Hindlimb muscle (tissue), 1 donor: ENCODE measurements around the gene TP53BP1. TPM values are rescaled to one million over a fixed set of nuclear protein-coding genes. Genes with fewer than 3 reads are reported as not detected.

Experiments
- DNase-seq: peaks from one replicate; pipeline ENCODE4 v3.0.0-alpha.2; 2013
- polyA plus RNA-seq: library from polyadenylated mRNA; unstranded; fragments of 120-200 nt; gene quantifications from one replicate; pipeline ENCODE4 v1.2.1, GENCODE V29; 2013; ENCODE audit not compliant: insufficient read length

TP53BP1 gene
- polyA plus RNA-seq, 1 donor: 45.8 TPM

DNA sequence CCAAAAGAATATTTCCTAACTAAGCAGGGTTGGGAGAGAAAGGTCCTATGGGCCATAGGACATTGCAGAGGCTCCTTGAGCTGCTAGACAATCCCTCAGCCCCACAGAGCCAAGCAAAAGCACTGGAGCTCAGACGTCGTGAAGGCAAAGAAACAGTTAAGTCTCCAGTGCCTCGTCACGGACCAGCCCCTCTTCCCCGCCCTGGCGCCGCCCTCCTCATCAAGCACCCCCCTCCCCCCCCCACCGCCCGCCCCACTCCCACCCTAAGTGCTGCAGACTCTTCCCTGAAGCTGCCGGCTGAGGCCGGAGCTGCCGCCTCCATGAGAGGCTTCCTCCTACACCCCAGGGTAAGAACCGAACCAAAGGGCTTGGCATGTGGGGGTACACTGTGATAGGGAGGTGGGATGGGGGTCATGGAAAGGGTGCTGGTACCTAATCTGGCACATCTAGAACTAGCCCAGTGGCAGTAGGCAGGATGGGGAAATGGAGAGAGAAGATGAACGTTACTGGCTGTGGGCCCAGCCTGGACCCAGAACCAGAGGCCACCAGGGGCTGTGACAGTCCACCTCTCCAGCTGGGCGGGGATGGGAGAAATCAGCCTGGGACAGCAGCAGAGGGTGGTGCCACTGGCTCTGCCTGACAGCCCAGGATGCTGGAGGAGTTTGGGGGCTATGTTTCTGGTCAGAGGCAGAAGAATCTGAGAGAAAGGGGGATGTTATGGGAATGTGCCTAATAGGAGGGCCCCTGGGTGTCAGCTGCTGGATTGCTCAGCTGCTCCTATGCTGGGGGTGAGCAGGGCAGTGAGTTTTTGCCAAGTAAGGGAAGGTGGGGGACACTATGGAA lies 24.6 kb upstream of the TP53BP1 start, which contains the start of gene MAP1A:
Gene MAP1A (plus strand): TSS at position 255 of the 843 bp plus-strand sequence. CDS start 3,866 bp downstream, outside the sequence.
- peak; percentile 79 for DNase-seq

DNA sequence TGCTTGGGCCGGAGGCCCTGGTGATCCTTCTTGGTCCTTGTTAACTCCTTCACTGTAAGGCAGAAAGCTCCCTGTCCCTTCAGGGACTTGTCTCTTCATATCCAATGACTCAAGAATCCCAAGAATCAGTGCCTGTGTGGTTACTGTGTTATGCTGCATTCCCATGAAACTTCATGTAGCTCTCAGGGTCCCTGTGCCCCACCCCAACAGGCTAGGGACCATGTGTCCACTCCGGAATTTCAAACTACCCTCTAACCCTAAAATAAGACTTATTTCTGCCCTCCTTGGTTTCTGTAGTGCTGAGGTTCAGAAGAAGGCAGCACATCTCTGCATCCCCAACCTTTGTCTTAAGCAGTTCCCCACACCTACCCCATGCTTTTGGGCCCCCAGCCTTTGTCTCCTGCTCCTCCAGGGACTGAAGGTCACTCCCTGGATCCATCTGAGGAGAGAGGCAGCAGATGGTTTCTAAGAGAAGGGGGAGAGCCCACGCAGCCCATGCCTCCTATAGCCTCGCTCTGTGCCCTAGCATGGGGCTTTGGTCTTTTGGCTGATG lies 23.9 kb upstream of the TP53BP1 start:
- DNase-seq: peak; percentile 19

DNA sequence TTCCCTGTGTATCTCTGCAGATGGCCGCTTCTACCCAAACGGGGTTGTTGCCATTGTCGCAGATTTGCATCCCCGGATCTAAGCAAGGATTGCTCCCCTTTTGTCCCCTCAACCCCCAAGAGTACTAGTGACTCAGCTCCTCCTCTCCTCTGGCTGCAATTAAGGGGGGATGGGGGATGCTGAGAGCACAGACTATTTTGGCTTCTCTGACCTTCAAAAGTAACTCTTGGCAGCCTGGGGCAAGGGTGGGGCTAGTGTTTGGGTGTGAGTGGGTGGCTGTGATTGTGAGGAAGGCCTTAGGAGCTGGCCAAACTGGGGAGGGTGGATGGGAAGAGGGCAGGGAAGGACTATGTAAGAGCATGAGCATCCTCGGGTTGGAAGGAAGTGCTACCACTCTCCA lies 23.2 kb upstream of the TP53BP1 start:
- peak; percentile 23 for DNase-seq

DNA sequence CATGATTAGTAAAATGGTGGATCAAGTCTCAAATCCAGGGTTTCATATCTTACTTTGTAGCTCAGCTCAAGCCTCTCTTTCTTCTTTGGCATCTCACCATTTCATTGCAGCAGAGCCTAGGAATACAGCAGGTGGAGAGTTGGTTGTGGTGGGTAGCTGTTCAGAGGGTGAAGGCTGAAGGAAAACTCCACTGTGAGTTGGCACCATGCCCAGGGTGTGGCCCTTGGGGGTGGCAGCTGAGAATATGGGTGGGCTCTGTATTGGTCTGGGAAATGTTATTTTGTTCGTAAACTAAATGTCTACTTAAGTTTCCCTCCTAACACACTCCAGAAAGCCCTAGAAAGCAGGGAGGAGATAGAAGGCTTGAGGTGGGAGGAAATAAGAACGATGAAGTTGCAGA lies 22.8 kb upstream of the TP53BP1 start:
- no peak for DNase-seq

DNA sequence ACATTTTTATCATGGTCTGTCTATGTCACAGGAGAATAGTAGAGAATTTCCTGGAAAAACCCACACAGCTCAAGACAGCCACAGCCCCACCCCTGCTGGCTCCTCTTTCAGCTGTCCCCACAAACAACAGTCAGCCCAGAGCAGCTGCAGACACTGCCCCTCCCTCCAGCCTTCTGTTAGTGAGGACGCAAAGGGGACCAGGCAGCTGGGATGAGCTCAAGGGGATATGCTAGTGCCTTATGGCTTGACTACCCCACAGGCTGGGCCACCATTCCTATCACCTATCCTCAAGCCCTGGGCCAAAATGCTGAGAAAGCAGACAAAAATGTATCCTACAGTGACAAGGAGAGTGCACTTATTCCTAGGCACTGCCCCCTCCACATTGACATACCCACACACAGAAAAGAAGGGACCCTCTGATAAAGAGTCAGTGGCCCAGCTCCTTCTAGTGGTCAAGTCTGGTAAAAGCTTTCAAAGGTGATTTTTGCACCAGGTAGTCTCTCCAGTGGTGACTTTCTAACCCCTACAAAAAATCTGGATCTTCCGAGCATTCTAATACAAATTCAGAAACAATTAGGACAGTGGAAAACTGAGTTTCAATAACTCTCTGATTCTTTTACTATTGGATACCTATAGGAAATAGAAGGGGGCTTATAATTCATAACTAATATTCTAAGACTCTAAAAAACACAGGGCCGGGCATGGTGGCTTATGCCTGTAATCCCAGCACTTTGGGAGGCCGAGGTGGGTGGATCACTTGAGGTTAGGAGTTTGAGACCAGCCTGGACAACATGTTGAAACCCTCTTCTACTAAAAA lies 21.5 kb upstream of the TP53BP1 start:
- peak; percentile 87 for DNase-seq

DNA sequence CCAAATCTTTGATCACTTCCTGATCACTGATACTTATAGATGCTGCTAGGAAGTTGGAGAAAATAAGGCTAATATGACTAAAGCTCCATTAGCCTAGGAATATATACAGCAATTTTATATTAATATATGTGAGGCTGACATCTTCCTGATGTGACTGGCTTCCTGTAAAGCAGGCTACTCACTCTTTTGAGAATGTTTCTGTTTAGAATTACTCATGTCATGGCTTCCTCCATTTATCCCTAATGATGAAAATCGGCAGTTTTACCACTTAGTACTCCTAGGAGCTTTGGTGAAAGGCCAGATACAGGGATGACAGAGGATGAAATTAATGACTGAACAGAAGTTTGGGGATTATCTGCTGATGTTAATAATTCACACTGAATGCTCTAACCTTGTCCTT lies 20.6 kb upstream of the TP53BP1 start:
- no peak for DNase-seq

DNA sequence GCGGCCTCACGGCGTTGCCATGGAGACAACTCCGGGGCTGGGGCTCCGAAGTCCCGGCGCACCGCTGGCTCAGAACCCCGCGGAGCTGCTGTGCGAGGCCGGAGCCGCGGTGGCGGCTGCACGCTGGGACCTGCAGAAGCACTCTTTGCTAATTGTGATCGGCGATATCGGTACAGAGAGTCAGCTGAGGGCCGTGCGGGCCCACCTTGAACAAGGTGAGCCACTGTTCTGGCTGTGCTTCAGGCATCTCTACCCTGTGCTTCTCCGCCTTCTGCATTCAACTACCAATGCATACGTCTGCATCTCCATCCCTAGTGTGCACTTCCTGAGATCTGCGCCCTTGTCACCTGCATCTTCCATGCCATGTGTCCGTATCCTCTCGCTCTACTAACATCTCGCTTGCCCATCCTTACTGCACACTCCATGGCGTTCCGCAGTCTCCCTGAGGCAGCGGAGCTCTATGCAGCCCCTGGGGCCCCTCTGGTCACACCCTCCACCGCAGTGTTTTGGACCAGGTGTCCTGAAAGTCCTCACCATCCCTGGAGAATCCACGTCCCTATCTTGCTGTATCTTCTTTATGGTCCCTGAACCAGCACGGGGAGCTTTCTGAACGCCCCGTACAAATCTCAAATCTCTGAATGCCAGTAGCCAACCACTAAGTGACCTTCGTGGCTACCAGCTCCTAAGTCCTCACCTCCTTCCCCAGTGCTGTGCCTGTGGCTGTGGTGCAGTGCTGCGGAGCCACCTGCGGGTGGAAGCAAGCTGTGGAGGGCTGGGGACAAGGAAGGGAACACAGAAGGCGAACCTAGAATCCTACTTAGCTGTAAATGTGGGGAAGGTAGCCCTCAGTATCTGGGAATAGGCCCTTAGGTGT lies 18.3 kb upstream of the TP53BP1 start:
- no peak for DNase-seq

DNA sequence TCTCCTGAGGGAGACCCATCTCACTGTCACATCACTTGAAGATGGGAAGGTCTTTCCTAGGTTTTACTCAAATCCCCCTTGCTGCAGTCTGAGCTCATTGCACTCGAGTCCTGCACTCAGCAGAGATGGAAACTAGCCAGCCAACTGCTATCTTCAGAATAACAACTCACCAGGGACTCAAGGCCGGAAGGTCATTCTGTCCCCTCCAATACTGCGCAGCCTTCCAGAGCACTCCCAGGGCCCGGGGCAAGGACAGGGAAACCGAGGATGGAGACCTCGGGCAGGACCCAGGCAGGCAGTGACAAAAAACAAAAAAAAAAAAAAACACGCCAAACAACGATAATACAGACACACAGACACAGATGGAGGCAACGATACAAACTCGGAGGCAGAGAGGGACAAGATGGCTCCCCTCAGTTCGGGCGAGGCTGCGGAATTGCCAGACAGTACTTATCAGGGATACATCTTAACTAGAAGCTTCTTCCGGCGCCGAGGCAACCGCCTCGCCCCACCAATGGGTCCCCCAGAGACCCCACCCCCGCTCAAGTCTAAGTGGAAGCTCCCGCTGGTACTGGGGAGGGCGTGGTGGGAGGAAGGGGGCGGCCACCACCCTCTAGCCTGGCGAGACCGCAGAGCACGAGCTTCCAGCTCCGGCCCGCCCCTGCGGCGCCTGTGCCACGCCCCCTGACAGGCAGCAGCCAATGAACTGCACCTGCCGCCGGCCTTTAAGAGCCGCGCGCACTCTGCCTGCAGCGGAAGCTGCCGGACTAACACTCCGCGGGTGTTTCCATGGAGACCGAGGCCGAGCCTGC lies 17.4 kb upstream of the TP53BP1 start:
- DNase-seq: peak; percentile 98

DNA sequence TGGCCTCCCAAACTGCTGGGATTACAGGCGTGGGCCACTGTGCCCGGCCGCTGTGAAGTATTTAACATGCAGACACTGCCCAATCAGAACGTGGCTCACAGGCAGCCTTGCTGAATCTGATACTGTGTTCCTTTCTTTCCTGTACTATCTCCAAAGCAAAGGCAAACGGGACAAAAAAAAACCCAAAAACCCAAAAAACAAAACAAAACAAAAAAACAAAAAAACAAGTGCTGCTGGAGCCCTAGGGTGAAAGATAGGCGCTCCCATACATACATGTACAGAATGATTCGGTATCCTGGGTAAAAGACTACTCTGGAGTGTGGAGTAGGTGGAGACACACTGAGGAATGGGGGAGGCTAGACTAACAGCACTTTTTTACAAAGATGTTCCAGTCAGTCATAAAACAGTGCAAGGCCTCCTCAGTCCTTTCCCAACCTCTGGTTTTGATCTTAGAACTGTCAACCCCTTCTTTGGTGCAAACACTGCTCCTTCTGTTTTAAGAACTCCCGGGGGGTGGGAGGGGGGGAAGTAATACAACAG lies 16.8 kb upstream of the TP53BP1 start:
- peak; percentile 20 for DNase-seq

DNA sequence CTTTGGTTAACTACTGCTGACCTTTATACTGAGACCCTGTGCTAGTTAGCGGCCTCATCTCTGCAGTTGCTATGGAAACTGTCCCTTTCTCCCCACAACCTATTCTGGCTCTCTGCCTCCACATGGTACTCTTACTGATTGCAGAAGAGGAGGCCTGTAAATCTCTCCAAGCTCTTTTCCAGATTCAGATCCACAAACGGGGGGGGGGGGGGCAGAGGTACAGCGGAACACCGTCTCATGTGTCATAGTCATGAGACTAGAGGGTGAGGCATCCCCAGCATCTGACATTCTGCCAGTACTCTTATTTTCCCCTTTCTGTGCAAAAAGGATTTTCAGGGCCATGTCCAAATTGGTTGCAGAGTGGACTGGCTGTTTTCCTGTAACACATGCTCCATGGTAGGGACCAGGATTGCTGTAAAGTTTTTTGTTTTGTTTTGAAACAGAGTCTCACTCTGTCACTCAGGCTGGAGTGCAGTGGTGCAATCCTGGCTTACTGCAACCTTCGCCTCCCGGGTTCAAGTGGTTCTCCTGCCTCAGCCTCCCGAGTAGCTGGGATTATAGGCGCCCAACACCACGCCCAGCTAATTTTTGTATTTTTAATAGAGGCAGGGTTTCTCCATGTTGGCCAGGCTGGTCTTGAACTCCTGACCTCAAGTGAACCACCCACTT lies 16.2 kb upstream of the TP53BP1 start:
- DNase-seq: peak; percentile 43

DNA sequence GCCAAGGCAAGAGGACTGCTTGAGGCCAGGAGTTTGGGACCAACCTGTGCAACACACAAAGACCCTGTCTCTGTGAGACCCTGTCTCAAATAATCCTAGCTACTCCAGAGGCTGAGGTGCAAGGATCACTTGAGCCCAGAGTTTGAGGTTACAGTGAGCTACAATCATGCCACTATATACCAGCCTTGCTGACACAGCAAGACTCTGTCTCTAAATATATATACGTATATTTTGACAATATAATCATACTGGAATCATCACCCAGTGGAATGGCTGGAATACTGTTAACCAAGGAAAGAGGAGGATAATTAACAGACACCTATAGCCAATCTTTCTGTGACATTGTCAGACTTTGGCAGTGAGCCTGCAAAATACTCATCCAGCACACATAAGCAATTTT lies 15.5 kb upstream of the TP53BP1 start:
- DNase-seq: no peak

DNA sequence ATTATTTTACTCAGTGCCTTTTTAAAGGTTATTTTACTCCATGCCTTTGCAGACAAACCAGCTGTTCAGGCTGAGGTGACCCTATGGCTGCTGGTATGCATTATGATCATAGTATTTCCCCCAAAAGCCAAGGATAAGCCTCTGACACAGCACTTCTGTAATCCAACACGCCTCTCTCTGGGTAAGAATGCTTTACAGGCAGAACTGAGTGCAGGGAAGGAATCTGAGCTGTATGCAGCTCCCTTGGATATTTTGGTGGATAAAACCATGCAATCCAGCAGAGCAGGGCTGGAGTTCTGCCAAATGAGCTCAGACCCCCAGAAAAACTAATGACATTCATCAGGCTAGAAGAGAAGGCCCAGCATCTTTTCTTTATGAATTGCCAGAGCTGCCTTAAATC lies 12.8 kb upstream of the TP53BP1 start:
- peak; percentile 25 for DNase-seq

DNA sequence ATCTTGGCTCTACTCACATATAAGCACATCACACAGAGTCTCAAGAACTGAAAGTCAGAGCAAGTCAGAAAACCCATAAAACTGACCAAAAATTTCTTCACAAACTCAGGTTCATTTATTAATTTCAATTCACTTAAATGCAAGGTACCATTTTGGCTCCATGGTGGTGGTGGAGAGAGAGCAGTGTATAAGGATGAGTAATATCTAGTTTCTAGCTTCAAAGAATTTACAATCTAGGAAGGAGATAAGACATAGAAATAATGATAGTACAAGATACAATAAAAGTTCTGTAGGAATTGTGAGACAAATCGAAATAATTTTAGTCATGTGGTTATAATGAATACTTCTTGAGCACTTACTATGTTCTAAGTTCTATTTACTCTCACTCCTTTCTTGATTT lies 6.7 kb upstream of the TP53BP1 start:
- DNase-seq: no peak

DNA sequence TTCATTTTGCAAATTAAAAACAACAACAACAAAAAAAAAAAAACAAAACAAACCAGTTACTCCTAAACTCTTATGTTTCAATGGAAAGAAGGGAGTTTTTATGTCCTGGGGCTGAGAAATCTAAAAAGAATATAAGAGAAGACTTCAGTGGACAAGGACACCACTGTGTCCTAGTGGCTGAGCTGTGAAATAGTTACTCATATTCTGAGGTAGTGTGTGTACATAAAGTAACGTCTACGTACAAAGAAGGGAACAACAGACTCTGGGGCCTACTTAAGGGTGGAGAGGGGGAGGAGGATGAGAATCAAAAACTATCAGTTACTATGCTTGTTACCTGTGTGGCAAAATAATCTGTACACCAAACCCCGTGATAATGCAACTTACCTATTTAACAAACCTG lies 6.0 kb upstream of the TP53BP1 start:
- no peak for DNase-seq

DNA sequence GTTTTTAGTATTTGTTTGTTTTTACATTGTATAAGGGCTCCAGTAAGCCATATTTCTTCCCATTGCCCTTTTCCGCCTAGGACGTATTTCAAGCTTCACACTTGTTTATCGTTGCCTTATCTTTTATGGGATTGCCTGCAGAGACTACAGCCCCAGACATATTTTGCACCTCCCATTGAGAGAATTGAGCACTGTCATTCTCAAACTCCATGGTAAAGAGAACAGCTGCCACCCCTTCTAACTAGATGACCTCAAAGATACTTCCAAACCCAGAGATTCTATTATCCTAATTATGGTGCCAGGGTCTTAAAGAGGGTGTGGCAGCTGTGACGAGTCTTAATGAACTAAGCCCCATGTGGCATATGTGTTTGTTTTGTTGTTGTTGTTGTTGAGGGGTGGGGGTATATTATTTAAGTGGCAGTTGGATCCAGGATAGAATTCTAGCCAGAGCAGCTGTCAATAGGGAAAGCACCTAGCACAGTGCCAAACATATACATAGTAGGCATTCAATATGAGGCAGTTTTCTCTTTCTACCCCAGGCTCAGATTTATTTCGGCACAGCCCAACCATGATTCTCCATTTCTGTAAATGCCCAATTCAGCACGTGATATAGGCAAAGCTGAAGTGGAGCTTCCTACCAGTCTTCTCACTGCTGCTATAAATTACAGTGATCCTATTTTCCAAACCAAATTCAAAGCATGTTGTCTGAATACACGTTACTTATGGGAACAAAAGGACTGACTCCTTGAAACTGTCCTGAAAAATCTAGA lies 932 bp upstream of the TP53BP1 start:
- no peak for DNase-seq

DNA sequence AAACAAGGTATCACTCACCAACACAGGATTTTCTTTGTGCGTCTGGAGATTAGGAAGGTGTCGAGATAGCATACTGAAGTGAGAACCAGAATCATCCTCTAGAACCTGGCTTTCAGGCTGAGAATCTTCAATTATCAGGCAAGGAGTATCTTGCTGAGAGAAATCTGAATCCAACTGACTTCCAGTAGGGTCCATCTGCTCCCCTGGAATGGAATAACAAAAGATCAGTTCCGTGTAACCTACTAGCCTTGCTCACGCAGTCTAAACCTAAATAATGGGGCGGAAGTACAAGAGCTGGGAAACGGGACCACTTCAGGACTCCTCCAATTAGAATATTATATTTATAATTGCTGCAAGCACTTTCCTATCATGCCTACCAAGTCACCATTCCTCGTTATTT lies 690 bp downstream of the TP53BP1 start:
- no peak for DNase-seq

DNA sequence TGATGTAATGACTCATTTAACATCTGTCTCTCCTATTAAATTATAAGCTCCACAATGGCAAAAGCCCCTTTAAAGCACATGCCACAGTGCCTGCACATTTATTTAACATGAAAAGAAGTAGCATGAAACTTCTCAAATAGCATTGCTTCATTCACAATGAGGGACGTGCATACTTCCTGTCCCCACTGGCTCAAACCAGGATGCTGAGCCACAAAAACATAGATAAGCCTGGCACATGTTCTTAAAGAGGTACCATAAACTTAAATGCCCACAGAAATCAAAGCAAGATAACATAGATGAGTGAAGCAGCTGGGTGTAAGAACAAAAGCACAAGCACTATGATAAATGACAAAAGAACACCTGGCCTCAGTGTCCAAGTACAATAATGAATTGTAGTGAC lies 3.8 kb downstream of the TP53BP1 start:
- DNase-seq: no peak

DNA sequence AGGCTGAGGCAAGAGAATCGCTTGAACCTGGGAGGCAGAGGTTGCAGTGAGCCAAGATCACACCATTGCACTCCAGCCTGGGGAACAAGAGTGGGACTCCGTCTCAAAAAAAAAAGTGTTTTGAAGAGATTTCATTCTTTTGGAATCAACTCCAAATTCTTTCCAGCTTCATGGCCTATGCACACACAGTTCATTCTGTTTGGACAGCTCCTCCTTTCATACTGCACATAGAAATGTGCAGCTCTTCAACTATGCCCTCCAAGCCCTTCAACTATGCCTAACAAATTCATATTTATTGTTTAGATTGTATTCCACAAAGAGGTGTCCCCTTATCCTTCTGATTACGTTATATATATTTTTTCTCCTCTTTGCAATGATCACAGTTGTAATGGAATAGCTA lies 4.2 kb downstream of the TP53BP1 start:
- DNase-seq: no peak

DNA sequence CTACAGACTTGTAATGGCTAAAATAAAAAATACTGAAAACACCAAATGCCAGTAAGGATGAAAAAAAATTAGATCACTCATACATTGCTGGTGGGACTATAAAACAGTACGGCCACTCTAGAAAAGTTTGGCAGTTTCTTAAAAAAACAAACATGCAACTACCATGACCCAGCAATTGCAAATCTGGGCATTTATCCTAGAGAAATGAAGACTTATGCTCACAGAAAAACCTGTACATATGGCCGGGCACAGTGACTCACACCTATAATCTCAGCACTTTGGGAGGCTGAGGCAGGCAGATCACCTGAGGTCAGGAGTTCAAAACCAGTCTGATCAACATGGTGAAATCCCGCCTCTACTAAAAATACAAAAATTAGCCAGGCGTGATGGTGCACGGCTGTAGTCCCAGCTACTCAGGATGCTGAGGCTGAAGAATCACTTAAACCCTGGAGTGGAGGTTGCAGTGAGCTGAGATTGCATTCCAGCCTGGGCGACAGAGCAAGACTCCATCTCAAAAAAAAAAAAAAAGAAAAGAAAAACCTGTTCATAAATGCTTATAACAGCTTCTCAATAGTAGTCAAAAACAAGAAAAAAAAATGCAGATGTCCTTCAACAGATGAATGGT lies 5.6 kb downstream of the TP53BP1 start:
- no peak for DNase-seq
